Activated gamma-delta T cell treated with Interleukin-2 at 50 U/mL for 16 hours (primary cell): ENCODE measurements around the gene IBSP.

Experiments
- DNase-seq: peaks from one replicate; pipeline ENCODE4 v3.0.0-alpha.2; 2020

IBSP gene

GRCh38 chr4:87799301-87800113, at the start of gene IBSP:
TSS of gene IBSP (plus strand) at chr4:87799554. CDS start at chr4:87802362, 2,808 bp downstream.
- DNase-seq = no peak

- DNase-seq = no peak
These were observed 49.5 kb upstream of the IBSP start for GRCh38 chr4:87749883-87750282.

- DNase-seq = no peak
These were observed 41.1 kb upstream of the IBSP start for GRCh38 chr4:87758270-87758669.

GRCh38 chr4:87762311-87762710, 37.0 kb upstream of the IBSP start:
- DNase-seq = no peak

GRCh38 chr4:87781569-87781968, 17.8 kb upstream of the IBSP start:
- no peak for DNase-seq

GRCh38 chr4:87783781-87784180, 15.6 kb upstream of the IBSP start:
- DNase-seq = no peak

GRCh38 chr4:87785731-87786509, 13.4 kb upstream of the IBSP start:
- no peak for DNase-seq

GRCh38 chr4:87802858-87803257, 3.5 kb downstream of the IBSP start:
- no peak for DNase-seq

- no peak for DNase-seq
These were observed 4.1 kb downstream of the IBSP start for GRCh38 chr4:87803421-87803820.

GRCh38 chr4:87804871-87805270, 5.5 kb downstream of the IBSP start:
- DNase-seq = no peak

GRCh38 chr4:87805971-87806370, 6.6 kb downstream of the IBSP start:
- no peak for DNase-seq

- no peak for DNase-seq
These were observed 7.2 kb downstream of the IBSP start for GRCh38 chr4:87806520-87806919.

- no peak for DNase-seq
These were observed 8.0 kb downstream of the IBSP start for GRCh38 chr4:87807402-87807801.

GRCh38 chr4:87811977-87812376, 12.6 kb downstream of the IBSP start:
- DNase-seq = no peak

- DNase-seq = no peak
These were observed 20.0 kb downstream of the IBSP start for GRCh38 chr4:87819281-87819919.

GRCh38 chr4:87823200-87823599, 23.8 kb downstream of the IBSP start:
- DNase-seq = no peak

- no peak for DNase-seq
These were observed 24.4 kb downstream of the IBSP start for GRCh38 chr4:87823724-87824123.

GRCh38 chr4:87824352-87824751, 25.0 kb downstream of the IBSP start:
- no peak for DNase-seq

GRCh38 chr4:87832669-87833068, 33.3 kb downstream of the IBSP start, which contains the start of gene MEPE:
TSS of gene MEPE (plus strand) at chr4:87832969. CDS start at chr4:87834715, 1,746 bp downstream.
- DNase-seq = no peak

- no peak for DNase-seq
These were observed 35.0 kb downstream of the IBSP start for GRCh38 chr4:87834401-87834800.

- DNase-seq = no peak
These were observed 35.8 kb downstream of the IBSP start for GRCh38 chr4:87835197-87835596.

GRCh38 chr4:87835743-87836142, 36.4 kb downstream of the IBSP start:
- DNase-seq = no peak

GRCh38 chr4:87838205-87838604, 38.9 kb downstream of the IBSP start:
- DNase-seq = no peak
